T-helper 1 cell treated with Interleukin-12 subunit alpha and Interleukin-12 subunit beta and Interleukin-4 antibody, amounts not matched to agents 30 μg/mL and 1 μg/mL, for 36 hours (primary cell): Measurements from ENCODE around the gene PSAP.
"Not testable (repeated sequence)": the region's sequence is repeated elsewhere in the genome, so short reads cannot be mapped to it uniquely, and the experiment has no call there.

Experiments
- H3K27ac Mint-ChIP-seq: one replicate; pipeline ENCODE4 v1.8.0; 2021; ENCODE audit warnings: mild to moderate bottlenecking, mixed read lengths
- H3K27me3 Mint-ChIP-seq: one replicate; pipeline ENCODE4 v1.8.0; 2021; ENCODE audit warnings: low read depth, mixed read lengths
- H3K36me3 Mint-ChIP-seq: one replicate; pipeline ENCODE4 v1.8.0; 2021; ENCODE audit warnings: low read depth, mixed read lengths
- H3K4me1 Mint-ChIP-seq: one replicate; pipeline ENCODE4 v1.8.0; 2021; ENCODE audit warnings: low read depth, mixed read lengths
- H3K4me3 Mint-ChIP-seq: one replicate; pipeline ENCODE4 v1.8.0; 2021; ENCODE audit warnings: mild to moderate bottlenecking, moderate library complexity, mixed read lengths
- H3K9me3 Mint-ChIP-seq: one replicate; pipeline ENCODE4 v1.8.0; 2021; ENCODE audit warnings: mixed read lengths

Gene PSAP

DNA sequence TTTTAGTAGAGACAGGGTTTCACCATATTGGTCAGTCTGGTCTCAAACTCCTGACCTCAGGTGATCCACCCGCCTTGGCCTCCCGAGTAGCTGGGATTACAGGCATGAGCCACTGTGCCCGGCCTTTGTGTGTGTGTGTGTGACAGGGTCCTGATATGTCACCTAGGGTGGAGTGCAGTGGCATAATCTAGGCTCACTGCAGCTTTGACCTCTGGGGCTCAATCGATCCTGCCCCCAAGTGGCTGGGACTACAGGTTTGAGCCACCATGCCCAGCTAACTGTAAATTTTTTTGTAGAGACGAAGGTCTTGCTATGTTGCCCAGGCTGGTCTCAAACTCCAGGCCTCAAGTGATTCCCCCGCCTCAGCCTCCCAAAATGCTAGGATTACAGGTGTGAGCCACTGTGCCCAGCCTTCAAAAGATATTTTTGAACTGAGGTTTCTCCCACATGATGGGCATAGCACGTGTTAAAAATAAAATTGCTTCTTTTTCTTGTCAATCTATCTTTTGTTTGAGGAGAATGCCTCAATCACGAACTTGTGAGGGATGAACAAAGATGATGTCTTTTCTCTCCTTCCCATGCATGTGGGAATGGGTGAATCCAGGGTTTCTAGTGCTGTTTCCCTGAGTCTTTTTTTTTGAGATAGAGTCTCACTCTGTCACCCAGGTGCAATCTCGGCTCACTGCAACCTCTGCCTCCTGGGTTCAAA is 30.8 kb upstream of the PSAP start:
- H3K36me3 Mint-ChIP-seq: no peaks in the 10 kb centered on the region

DNA sequence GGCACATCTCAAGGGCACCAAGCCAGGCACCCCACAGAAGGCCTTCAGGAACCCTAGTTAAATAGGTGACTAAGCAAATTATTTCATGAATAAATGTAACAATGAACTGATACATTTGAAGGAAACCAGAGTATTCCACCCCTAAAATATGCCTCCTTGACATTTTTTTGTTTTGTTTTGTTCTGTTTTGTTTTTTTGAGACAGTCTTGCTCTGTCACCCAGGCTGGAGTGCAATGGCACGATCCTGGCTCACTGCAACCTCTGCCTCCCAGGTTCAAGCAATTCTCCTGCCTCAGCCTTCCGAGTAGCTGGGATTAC is 30.2 kb upstream of the PSAP start:
- not testable (repeated sequence) for H3K36me3 Mint-ChIP-seq, H3K27me3 Mint-ChIP-seq, H3K4me3 Mint-ChIP-seq, H3K4me1 Mint-ChIP-seq, H3K9me3 Mint-ChIP-seq, H3K27ac Mint-ChIP-seq

More for the DNA sequence above, 30.8 kb upstream of the PSAP start:
- peaks cover 5% of the 10 kb centered on the region for H3K4me1 Mint-ChIP-seq
- H3K4me3 Mint-ChIP-seq: no peak overlapping the region
- peaks cover 12% of the 10 kb centered on the region for H3K27me3 Mint-ChIP-seq
- no peak overlapping the region for H3K27ac Mint-ChIP-seq
- no peaks in the 10 kb centered on the region for H3K9me3 Mint-ChIP-seq

DNA sequence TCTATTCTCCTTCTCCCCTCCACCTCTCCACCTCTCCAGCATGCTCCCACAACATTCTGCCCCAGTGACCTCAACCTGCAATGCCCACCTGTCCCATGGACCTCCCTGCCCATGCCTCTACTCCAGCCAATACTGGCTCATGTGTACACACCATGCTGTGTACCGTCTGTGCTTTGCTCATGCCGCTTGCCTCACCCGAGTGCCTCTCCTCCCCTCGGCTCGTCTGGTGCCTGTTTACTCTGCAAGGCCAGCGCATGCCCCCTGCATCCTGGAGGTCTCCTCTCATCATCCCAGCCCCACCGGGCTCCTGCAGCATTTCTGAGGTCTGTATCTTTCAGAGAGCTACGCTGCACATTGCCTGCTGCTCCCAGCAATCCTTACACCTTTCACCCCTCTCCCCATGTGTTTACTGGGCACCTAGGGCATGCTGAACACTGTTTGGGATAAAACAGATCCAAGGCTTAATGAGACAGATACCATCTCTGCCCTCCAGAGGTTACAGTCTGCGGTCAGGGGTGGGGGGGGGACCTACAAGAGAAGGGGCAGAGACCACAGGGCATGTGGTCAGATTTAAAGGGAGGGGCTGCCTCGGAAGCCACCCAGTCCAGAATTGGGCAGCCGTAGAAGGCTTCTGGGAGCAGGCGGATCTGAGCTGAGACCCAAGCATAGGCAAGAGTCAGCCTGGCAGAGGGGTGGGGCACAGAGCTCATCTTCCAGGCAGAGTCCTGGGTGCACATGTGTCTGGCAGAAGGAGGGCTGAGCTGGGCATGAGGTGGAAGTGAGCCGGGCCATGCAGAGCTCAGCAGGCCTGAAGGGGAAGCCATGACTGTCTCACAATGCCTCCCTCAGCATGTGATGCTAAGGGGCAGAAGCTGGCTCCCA is 29.6 kb upstream of the PSAP start:
- H3K4me1 Mint-ChIP-seq: peaks cover 5% of the 10 kb centered on the region
- H3K36me3 Mint-ChIP-seq: no peaks in the 10 kb centered on the region
- H3K4me3 Mint-ChIP-seq: no peak overlapping the region
- peaks cover 6% of the 10 kb centered on the region for H3K27me3 Mint-ChIP-seq
- H3K27ac Mint-ChIP-seq: no peak overlapping the region
- H3K9me3 Mint-ChIP-seq: no peaks in the 10 kb centered on the region

DNA sequence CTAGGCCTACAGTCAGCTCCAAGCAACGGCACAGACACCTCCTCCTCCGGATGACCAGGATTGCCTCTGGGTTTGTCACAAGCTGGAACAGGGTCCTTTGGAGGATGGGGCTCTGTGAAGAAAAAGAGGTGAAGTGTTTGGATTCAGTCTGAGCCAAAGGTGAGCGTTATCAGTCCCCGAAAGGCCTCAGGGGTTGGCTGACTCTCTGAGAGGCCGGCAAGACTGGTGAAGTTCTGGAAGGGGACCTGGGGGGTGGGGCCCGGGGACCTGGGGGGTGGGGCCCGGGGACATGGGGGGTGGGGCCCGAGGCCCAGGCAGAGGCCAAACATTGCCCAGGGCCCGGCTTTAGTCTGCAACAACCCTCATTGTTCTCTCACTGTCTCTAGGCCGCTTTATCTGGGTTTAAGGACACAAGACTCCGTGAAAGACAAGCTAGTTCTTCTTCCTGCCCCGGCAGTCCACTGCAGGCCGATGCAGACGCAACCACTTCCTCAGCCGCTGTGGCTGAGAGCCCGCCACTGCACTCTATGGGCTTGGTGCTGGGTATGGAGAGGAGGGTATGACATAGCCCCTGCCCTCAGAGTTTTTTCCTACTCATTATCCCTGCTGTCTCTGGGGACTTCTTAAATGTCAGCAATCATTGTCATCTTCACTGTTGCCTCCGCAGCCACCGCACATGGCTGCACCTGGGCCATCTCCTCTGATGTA is 27.4 kb upstream of the PSAP start:
- H3K4me1 Mint-ChIP-seq: peaks cover 7% of the 10 kb centered on the region
- H3K36me3 Mint-ChIP-seq: no peaks in the 10 kb centered on the region
- H3K27me3 Mint-ChIP-seq: no peaks in the 10 kb centered on the region
- no peaks in the 10 kb centered on the region for H3K9me3 Mint-ChIP-seq
- H3K27ac Mint-ChIP-seq: no peak overlapping the region
- H3K4me3 Mint-ChIP-seq: no peak overlapping the region

DNA sequence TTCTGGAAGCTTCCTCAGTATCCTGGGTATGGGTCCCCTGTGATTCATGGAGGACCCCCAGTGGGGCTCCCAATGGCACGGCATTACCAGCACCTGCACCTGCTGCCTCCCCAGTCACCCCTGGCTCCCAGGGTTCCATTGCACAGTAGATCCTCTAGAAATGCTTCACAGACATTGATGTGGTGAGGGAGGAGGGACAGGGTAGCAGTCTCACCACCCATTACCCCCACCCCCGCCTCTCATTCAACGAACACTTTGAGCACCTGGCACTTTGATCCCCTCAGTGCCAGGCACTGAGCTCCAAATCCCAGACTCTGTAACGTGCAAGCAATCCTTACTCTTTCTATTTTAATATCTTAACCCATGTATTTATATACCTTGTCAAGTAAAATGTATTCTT is 26.8 kb upstream of the PSAP start:
- Mint-ChIP-seq H3K9me3 (no peaks in the 10 kb centered on the region), H3K27me3 (no peaks in the 10 kb centered on the region), H3K4me1 (peaks cover 5% of the 10 kb centered on the region), H3K36me3 (no peaks in the 10 kb centered on the region), H3K27ac (no peak overlapping the region), H3K4me3 (no peak overlapping the region)

DNA sequence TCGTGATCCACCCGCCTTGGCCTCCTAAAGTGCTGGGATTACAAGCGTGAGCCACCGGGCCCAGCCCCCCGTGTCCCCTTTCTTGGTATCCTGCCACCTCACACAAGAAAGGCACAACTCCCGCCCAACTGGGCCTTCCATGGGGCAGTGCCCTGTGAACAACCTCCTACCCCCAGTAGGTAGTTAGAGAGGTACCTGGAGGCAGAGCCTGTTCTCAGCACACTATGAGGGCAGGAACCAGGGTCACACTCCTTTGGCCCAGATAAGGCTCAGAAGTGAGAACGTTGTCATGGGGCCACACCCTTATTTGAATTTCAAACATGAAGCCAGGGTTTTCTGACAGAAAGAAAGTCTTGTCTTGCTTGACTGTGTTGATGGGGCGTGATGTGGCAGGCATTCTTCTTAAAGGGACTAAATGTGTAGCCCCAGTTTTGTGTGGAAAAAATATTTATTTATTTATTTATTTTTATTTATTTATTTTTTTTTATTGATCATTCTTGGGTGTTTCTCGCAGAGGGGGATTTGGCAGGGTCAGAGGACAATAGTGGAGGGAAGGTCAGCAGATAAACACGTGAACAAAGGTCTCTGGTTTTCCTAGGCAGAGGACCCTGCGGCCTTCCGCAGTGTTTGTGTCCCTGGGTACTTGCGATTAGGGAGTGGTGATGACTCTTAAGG is 23.8 kb upstream of the PSAP start:
- H3K27ac Mint-ChIP-seq, H3K9me3 Mint-ChIP-seq, H3K4me3 Mint-ChIP-seq, H3K4me1 Mint-ChIP-seq, H3K27me3 Mint-ChIP-seq, H3K36me3 Mint-ChIP-seq: not testable (repeated sequence)

DNA sequence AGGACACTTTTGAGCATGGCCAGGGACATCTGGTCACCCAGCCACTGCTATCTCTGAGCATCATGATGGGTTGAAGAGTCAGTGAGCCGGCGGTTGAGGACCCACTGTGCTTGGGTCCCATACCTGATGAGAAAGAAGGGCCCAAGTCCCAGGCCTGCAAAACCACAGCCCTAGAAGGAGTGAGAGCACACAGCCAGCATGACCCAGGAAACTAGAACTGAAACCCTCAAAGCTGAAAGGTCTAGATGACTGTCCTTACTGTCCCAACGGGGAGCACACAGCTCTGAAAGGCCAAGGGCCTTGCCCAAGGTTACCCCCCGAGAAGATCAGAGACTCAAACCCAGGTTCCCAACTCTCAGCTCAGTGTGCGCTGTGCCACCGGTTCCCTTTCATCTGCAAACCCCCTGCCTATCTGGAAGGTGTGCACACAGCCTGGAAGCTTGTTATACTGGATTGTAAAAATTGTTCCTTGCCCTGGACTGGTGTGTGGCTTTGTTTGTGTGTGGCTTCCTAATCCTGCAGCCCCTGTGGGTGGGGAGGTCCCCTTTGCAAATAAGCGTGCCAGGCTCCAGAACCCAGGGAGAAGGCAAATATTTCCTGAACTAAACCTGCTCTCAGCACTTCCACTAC is 22.6 kb upstream of the PSAP start:
- no peak overlapping the region for H3K27ac Mint-ChIP-seq
- peaks cover 5% of the 10 kb centered on the region for H3K4me1 Mint-ChIP-seq

DNA sequence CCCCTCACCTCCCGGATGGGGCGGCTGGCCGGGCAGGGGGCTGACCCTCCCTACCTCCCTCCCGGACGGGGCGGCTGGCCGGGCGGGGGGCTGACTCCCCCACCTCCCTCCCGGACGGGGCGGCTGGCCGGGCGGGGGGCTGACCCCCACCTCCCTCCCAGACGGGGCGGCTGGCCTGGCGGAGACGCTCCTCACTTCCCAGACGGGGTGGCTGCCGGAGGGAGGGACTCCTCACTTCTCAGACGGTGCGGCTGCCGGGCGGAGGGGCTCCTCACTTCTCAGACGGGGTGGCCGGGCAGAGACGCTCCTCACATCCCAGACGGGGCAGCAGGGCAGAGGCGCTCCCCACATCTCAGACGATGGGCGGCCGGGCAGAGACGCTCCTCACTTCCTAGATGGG is 18.6 kb upstream of the PSAP start:
- not testable (repeated sequence) for H3K4me1 Mint-ChIP-seq, H3K27ac Mint-ChIP-seq, H3K4me3 Mint-ChIP-seq, H3K9me3 Mint-ChIP-seq, H3K36me3 Mint-ChIP-seq, H3K27me3 Mint-ChIP-seq

More for the DNA sequence above, 22.6 kb upstream of the PSAP start:
- H3K27me3 Mint-ChIP-seq: no peaks in the 10 kb centered on the region
- no peaks in the 10 kb centered on the region for H3K9me3 Mint-ChIP-seq
- H3K36me3 Mint-ChIP-seq: no peaks in the 10 kb centered on the region
- no peak overlapping the region for H3K4me3 Mint-ChIP-seq

DNA sequence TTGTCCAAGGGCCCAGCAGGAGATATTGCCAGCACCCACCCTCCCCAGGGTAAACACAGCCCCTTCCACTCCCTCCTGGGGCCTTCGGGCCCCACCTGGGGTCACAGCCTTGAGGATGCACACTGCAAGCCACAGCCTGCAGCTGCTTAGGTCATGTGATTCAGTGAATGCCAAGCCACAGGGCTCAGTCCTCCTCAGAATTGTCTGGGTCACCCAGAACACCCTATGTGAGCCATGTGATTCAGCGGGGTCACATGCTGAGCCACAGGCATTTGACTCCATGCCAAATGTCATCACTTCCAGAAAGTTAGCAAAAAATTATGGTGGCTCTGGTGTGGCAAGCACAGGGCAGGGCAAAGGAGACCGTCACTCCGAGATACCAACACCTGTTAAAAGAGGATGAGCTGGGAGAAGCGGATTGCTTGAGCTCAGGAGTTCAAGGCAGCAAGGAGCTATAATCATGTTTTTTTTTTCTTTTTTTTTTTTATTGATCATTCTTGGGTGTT is 17.2 kb upstream of the PSAP start:
- H3K36me3 Mint-ChIP-seq: no peaks in the 10 kb centered on the region

DNA sequence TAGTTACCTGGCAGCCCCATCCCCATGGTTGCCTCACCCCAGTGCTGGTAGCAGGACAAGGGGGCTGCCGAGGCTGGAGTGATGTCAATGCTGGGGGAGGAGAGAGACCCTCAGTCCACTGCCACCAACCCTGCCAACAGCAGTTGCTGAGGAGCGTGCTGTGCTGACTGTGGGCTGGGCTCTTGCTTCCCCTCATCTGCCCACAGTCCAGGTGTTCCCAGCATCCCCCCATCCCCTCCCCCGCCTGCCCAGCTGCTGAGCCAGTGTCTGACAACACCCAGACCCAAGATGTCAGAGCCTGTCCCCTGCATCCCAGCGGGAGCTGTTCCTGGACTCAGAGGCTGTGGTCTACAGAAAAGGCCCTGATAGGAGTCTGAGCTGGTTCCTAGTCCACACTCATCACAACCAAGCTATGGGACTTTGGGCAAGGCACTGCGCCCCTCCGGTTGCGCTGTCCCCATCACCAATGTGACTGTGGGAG is 14.6 kb upstream of the PSAP start:
- no peak overlapping the region for H3K27ac Mint-ChIP-seq
- no peak overlapping the region for H3K4me3 Mint-ChIP-seq
- H3K27me3 Mint-ChIP-seq: peaks cover 3% of the 10 kb centered on the region
- no peaks in the 10 kb centered on the region for H3K9me3 Mint-ChIP-seq
- H3K36me3 Mint-ChIP-seq: no peaks in the 10 kb centered on the region
- H3K4me1 Mint-ChIP-seq: peaks cover 3% of the 10 kb centered on the region

More for the DNA sequence above, 17.2 kb upstream of the PSAP start:
- H3K4me3 Mint-ChIP-seq: no peak overlapping the region
- no peaks in the 10 kb centered on the region for H3K9me3 Mint-ChIP-seq
- H3K27ac Mint-ChIP-seq: no peak overlapping the region
- H3K27me3 Mint-ChIP-seq: peaks cover 3% of the 10 kb centered on the region
- peaks cover 2% of the 10 kb centered on the region for H3K4me1 Mint-ChIP-seq

DNA sequence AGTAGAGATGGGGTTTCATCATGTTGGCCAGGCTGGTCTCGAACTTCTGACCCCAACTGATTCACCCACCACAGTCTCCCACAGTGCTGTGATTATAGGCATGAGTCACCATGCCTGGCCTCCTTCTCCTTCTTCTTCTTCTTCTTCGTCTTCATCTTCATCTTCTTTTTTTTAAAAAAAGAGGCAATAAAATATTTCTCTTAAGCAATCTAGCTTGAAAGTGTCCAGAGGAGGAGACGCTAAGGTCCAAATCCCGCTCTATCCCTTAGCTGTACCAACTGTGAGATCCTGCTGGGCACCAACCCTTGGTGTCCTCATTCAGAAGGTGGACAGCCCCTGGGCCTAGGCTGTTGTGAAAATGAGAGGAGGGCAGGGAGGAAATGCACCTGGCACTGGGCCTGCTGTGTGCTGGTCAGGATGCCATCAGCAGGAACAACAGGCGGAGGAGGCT is 13.9 kb upstream of the PSAP start:
- H3K36me3 Mint-ChIP-seq: no peaks in the 10 kb centered on the region
- H3K9me3 Mint-ChIP-seq: no peaks in the 10 kb centered on the region
- no peak overlapping the region for H3K27ac Mint-ChIP-seq
- peaks cover 4% of the 10 kb centered on the region for H3K4me1 Mint-ChIP-seq
- no peak overlapping the region for H3K4me3 Mint-ChIP-seq
- peaks cover 3% of the 10 kb centered on the region for H3K27me3 Mint-ChIP-seq

DNA sequence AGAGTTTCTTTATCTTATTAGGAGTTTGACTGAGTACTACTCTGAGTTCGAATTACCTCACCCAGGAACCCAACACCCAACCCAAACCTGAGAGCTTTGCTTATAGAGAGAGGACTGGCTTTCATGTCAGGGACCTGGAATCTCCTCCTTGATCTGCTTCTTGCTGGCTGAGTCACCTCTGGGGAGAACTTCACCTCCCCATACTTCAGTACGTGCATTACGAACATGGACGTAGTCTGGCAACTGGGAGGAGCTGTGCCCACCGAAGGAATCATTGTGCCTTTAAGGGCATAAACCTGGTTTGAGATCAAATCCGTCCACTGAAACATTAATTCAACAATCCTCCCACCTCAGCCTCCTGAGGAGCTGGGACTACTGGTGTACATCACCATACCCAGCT is 12.2 kb upstream of the PSAP start:
- Mint-ChIP-seq H3K4me1 (peaks cover 2% of the 10 kb centered on the region), H3K4me3 (no peak overlapping the region), H3K9me3 (no peaks in the 10 kb centered on the region), H3K27ac (no peak overlapping the region), H3K27me3 (peaks cover 3% of the 10 kb centered on the region), H3K36me3 (no peaks in the 10 kb centered on the region)

DNA sequence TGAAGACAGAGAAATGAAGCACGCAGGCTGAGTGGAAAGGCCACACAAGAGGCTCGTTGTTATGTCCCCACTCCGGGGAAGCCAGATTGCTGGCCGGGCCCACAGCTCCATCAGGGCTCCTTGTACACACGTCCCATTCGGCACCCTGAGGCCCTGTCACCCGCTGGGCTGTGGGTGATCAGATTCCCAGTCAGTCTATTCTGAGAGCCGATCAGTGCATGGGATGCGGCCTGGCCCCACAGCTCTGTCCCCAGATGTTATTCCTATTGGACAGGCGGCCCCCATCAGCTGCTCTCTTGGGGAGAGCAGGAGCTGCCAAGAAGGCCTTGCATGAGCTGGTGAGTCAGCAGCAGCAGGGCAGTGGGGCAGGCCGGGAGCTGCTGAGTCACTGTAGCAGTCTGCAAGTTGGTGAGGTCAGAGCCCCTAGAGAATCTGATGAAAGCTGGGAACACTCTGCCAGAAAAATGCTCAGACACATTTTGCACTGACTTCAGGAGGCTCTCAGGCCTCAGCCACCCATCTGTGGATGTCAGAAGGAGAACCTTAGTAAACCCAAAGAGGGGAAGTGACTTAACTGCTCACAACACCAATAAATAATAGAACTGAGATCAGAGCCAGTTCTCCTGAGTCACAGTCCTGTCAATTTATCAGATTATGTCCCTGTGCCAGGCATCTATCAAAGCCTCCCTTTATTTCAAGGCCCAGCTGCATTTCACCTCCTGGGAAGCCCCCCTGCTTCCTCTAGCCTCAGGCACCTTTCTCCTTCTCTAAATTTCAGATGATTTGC is 9.4 kb upstream of the PSAP start:
- Mint-ChIP-seq H3K9me3 (no peaks in the 10 kb centered on the region), H3K27me3 (peaks cover 6% of the 10 kb centered on the region), H3K4me1 (peaks cover 2% of the 10 kb centered on the region), H3K27ac (no peak overlapping the region), H3K4me3 (no peak overlapping the region), H3K36me3 (no peaks in the 10 kb centered on the region)
